HEK293T (cell line): ENCODE measurements around the gene DHRS4.

Source experiments
- CTCF ChIA-PET: fragments of 350-600 bp; formaldehyde crosslinking; extraction: SDS; loops from one replicate; lab custom pipeline; 2021; ENCODE audit warnings: antibody characterized with exemption, inconsistent platforms; lab: Yijun Ruan, JAX
- POLR2A ChIA-PET: fragments of 350-600 bp; formaldehyde crosslinking; extraction: SDS; loops from one replicate; lab custom pipeline; 2020; ENCODE audit warnings: antibody characterized with exemption, inconsistent platforms; lab: Yijun Ruan, JAX
- DNase-seq: peaks from one replicate; pipeline ENCODE4 v3.0.0; 2012; ENCODE audit warnings: mixed read lengths; ENCODE audit errors: extremely low spot score
- ARNT ChIP-seq: fragments of 450-650 bp; IDR thresholded peaks from 2 replicates; pipeline ENCODE4 v1.6.1; 2017; ENCODE audit warnings: mild to moderate bottlenecking
- BHLHE40 ChIP-seq: fragments of 450-650 bp; IDR thresholded peaks from 2 replicates; pipeline ENCODE4 v1.6.1; 2016; ENCODE audit warnings: mild to moderate bottlenecking, moderate library complexity, borderline replicate concordance
- CTBP1 ChIP-seq: fragments of 450-650 bp; IDR thresholded peaks from 2 replicates; pipeline ENCODE4 v1.6.1; 2016; ENCODE audit warnings: borderline replicate concordance
- ELF4 ChIP-seq: fragments of 450-650 bp; IDR thresholded peaks from 2 replicates; pipeline ENCODE4 v1.6.1; 2017; ENCODE audit warnings: antibody characterized with exemption
- FOXA1 ChIP-seq: fragments of 450-650 bp; IDR thresholded peaks from 2 replicates; pipeline ENCODE4 v1.6.1; 2016; ENCODE audit warnings: mild to moderate bottlenecking
- FOXK2 ChIP-seq: fragments of 450-650 bp; IDR thresholded peaks from 2 replicates; pipeline ENCODE4 v1.6.1; 2016; ENCODE audit warnings: mild to moderate bottlenecking
- FOXM1 ChIP-seq: fragments of 450-650 bp; IDR thresholded peaks from 2 replicates; pipeline ENCODE4 v1.6.1; 2017; ENCODE audit warnings: mild to moderate bottlenecking, borderline replicate concordance
- HDGF ChIP-seq: fragments of 450-650 bp; IDR thresholded peaks from 2 replicates; pipeline ENCODE4 v1.6.1; 2017; ENCODE audit warnings: antibody characterized with exemption, borderline replicate concordance
- L3MBTL2 ChIP-seq: fragments of 450-650 bp; conservative IDR thresholded peaks from 2 replicates; pipeline ENCODE4 v1.6.1; 2016; ENCODE audit warnings: mild to moderate bottlenecking
- LEF1 ChIP-seq: fragments of 450-650 bp; IDR thresholded peaks from 2 replicates; pipeline ENCODE4 v1.6.1; 2017; ENCODE audit warnings: mild to moderate bottlenecking, borderline replicate concordance
- NFRKB ChIP-seq: fragments of 450-650 bp; IDR thresholded peaks from 2 replicates; pipeline ENCODE4 v1.6.1; 2016; ENCODE audit warnings: mild to moderate bottlenecking, moderate library complexity
- SP1 ChIP-seq: fragments of 450-650 bp; IDR thresholded peaks from 2 replicates; pipeline ENCODE4 v1.6.1; 2017
- SUZ12 ChIP-seq: fragments of 450-650 bp; IDR thresholded peaks from 2 replicates; pipeline ENCODE4 v1.6.1; 2016; ENCODE audit warnings: mild to moderate bottlenecking
- TARDBP ChIP-seq: fragments of 450-650 bp; IDR thresholded peaks from 2 replicates; pipeline ENCODE4 v1.6.1; 2016
- ZNF384 ChIP-seq: fragments of 450-650 bp; IDR thresholded peaks from 2 replicates; pipeline ENCODE4 v1.6.1; 2016
- TF ChIP-seq, protein P1 (sequence below): fragments of 450-650 bp; IDR thresholded peaks from 2 replicates; pipeline ENCODE4 v1.6.1; 2016

The DHRS4 gene

GRCh38 chr14:23953464-23954278 lies at the start of gene DHRS4:
Gene DHRS4 (plus strand): TSS chr14:23953770. CDS start chr14:23953789, 19 bp downstream.
- DNase-seq, result peak; percentile 76
- POLR2A ChIA-PET, result interaction anchor here (0.6 kb wide), 1 partner anchor 717 kb away, joined by 3 read pairs; no protein-coding TSS in a partner anchor
- CTCF ChIA-PET, result interaction anchor here (0.8 to 1.6 kb wide), 3 partner anchors 55 to 312 kb away, joined by 3 read pairs; no protein-coding TSS in a partner anchor
- no peak for TF ChIP-seq HDGF
- no peak for TF ChIP-seq SUZ12
- no peak for TF ChIP-seq NFRKB
- TF ChIP-seq ARNT, result no peak
- TF ChIP-seq, protein P1, sequence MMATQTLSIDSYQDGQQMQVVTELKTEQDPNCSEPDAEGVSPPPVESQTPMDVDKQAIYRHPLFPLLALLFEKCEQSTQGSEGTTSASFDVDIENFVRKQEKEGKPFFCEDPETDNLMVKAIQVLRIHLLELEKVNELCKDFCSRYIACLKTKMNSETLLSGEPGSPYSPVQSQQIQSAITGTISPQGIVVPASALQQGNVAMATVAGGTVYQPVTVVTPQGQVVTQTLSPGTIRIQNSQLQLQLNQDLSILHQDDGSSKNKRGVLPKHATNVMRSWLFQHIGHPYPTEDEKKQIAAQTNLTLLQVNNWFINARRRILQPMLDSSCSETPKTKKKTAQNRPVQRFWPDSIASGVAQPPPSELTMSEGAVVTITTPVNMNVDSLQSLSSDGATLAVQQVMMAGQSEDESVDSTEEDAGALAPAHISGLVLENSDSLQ, result no peak
- TF ChIP-seq ZNF384, result no peak
- TF ChIP-seq L3MBTL2, result no peak; the same call in 1 of the 2 replicates
- no peak for TF ChIP-seq FOXM1
- TF ChIP-seq SP1, result no peak
- no peak for TF ChIP-seq TARDBP
- no peak for TF ChIP-seq LEF1
- TF ChIP-seq FOXA1, result no peak
- no peak for TF ChIP-seq FOXK2
- no peak for TF ChIP-seq BHLHE40
- no peak for TF ChIP-seq CTBP1
- TF ChIP-seq ELF4, result no peak

- ChIA-PET POLR2A (no interaction called here), CTCF (interaction anchor here (0.6 to 2.5 kb wide), 20 partner anchors 11 to 322 kb away, joined by 3 to 26 read pairs (median 4); no protein-coding TSS in a partner anchor)
- TF ChIP-seq ZNF384 (peak; percentile 23; the same call in 1 of the 2 replicates), ELF4 (no peak)
- peak; percentile 80 for DNase-seq
Observed at GRCh38 chr14:23910101-23910875, 43.3 kb upstream of the DHRS4 start.

DNA sequence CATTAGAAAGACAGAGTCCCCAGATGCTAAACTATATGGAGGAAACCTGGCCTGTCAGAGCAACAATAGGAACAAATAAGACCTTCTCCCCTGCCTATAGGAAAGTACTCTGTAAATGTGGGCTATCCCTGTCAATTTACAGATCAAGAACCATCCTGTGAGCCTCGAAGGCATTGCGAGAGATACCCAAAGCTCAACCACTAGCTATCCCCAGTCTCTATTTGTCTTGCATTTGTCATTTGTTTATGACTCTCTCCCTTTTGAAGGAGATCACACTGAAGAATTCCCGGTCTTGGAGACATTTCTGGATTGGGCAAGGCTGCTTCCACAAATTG lies 42.7 kb upstream of the DHRS4 start:
- CTCF ChIA-PET, result interaction anchor here (0.6 to 2.5 kb wide), 20 partner anchors 12 to 322 kb away, joined by 3 to 26 read pairs (median 4); no protein-coding TSS in a partner anchor
- TF ChIP-seq SP1 (no peak), ARNT (no peak), LEF1 (no peak), L3MBTL2 (no peak), SUZ12 (no peak), NFRKB (no peak), CTBP1 (no peak), FOXM1 (no peak), ZNF384 (no peak), ELF4 (no peak), HDGF (no peak), BHLHE40 (no peak), FOXK2 (no peak), FOXA1 (no peak), TARDBP (no peak)
- TF ChIP-seq, protein P1, result no peak
- POLR2A ChIA-PET, result no interaction called here
- no peak for DNase-seq

DNA sequence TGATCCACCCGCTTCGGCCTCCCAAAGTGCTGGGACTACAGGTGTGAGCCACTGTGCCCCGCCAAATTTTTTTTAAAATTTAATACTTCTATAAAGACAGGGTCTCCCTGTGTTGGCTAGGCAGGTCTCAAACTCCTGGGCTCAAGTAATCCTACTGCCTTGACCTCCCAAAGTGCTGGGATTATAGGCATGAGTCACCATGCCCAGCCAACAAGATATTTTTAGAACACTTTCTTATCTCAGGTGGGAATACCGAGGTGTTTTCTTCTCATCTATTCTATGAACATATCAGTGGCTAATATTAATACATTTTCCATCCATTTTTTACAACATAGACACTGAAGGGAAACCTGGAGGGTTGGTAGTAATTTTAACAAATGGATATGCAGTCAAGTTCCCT lies 38.0 kb upstream of the DHRS4 start:
- TF ChIP-seq HDGF (no peak), SP1 (no peak), SUZ12 (no peak), FOXM1 (no peak), L3MBTL2 (no peak), FOXK2 (no peak), CTBP1 (no peak), BHLHE40 (no peak)
- TF ChIP-seq, protein P1, result no peak
- ChIA-PET CTCF (no interaction called here), POLR2A (no interaction called here)
- no peak for DNase-seq

DNA sequence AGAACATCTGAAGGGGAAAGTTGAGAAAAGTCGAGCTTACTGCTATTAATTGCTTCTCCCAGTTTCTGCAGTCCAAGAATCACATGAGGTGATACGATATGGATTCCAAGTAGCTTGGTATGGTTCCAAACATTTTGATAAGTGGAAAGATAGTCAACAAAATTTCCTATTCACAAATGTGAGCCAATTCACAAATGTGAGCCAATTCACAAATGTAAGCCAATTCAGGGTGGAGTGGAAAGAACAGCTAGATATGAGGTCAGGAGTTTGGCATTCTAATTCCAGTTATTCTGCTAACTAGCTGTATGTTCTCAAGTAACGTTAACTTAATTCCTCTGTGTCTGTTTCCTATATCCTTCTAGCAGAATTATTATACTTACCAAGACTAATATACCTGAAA lies 37.6 kb upstream of the DHRS4 start:
- no peak for TF ChIP-seq ELF4
- no peak for TF ChIP-seq ZNF384
- TF ChIP-seq L3MBTL2, result no peak
- TF ChIP-seq BHLHE40, result no peak
- TF ChIP-seq NFRKB, result no peak
- no peak for TF ChIP-seq ARNT
- no peak for TF ChIP-seq SUZ12
- no peak for TF ChIP-seq SP1
- TF ChIP-seq HDGF, result no peak
- no peak for TF ChIP-seq FOXA1
- no peak for TF ChIP-seq CTBP1
- no peak for TF ChIP-seq FOXK2
- DNase-seq, result no peak
- POLR2A ChIA-PET, result no interaction called here
- CTCF ChIA-PET, result interaction anchor here (0.7 kb wide), 1 partner anchor 69 kb away, joined by 6 read pairs; no protein-coding TSS in a partner anchor

GRCh38 chr14:23916446-23916845 lies 37.1 kb upstream of the DHRS4 start:
- ChIA-PET CTCF (interaction anchor here (0.7 kb wide), 1 partner anchor 69 kb away, joined by 6 read pairs; no protein-coding TSS in a partner anchor), POLR2A (no interaction called here)
- DNase-seq, result no peak
- no peak for TF ChIP-seq FOXA1
- no peak for TF ChIP-seq BHLHE40
- TF ChIP-seq, protein P1, result no peak
- no peak for TF ChIP-seq NFRKB
- no peak for TF ChIP-seq FOXK2
- TF ChIP-seq TARDBP, result no peak
- TF ChIP-seq SUZ12, result no peak
- TF ChIP-seq SP1, result no peak
- TF ChIP-seq LEF1, result no peak
- TF ChIP-seq HDGF, result no peak
- no peak for TF ChIP-seq L3MBTL2
- TF ChIP-seq ELF4, result no peak
- TF ChIP-seq ARNT, result no peak
- no peak for TF ChIP-seq FOXM1
